ENCODE results near the gene CNTNAP5. TPM values are rescaled to one million over a fixed set of nuclear protein-coding genes. Genes with fewer than 3 reads are reported as not detected.

The CNTNAP5 gene
- total and polyA plus RNA-seq, 2 donors (not counting 3 experiments of a cell fraction or from before 2014, with no cell fraction given), result not detected

GRCh38 chr2:124369181-124369580 is 344.1 kb downstream of the CNTNAP5 start:
- H3K9me1 ChIP-seq (replicated peaks; ENCODE audit: control insufficient read depth, extremely low read depth, insufficient read depth, low read length), result no peaks in the 10 kb centered on the region
- H3K79me2 ChIP-seq (ENCODE audit: control insufficient read depth, insufficient read depth, low read length), result no peaks in the 10 kb centered on the region
- intact Hi-C loops (cut with micrococcal nuclease) (no loop called here), dilution Hi-C loops (cut with MboI; ENCODE audit: extremely low pct_ligation_motif_present, low sequenced_read_pairs) (no loop called here)
- no peak overlapping the region for H3K4me2 ChIP-seq (ENCODE audit: insufficient read depth, low read length)
- H3K36me3 ChIP-seq (ENCODE audit: control insufficient read depth in 2 of 2, extremely low read depth in 1 of 2, insufficient read depth in 2 of 2, low read length in 2 of 2), result no peaks in the 10 kb centered on the region
- no peak for DNase-seq (ENCODE audit: low read depth, low spot score)
- H2AFZ ChIP-seq (ENCODE audit: low read depth, low read length), result no peak overlapping the region
- POLR2A ChIA-PET, result interaction anchor here (0.7 kb wide), 1 partner anchor 12 kb away, joined by 4 read pairs; no protein-coding TSS in a partner anchor
- no peak overlapping the region for H3K4me3 ChIP-seq (replicated peaks in 1 of 3; ENCODE audit: insufficient read depth in 1 of 3, low read depth in 1 of 3, low read length in 3 of 3)
- peaks cover 5% of the 10 kb centered on the region for H3K9me3 ChIP-seq (replicated peaks; ENCODE audit: control insufficient read depth, insufficient read depth, low read length)
- FAIRE-seq, result no peak
- no peaks in the 10 kb centered on the region for H3K4me1 ChIP-seq (ENCODE audit: control insufficient read depth, extremely low read depth, insufficient read depth, low read length)
- no TSS peak for BruUV-seq (replicated peaks)
- no peaks in the 10 kb centered on the region for H4K20me1 ChIP-seq (replicated peaks; ENCODE audit: control insufficient read depth, extremely low read depth, insufficient read depth, low read length)
- no peak overlapping the region for H3K9ac ChIP-seq (replicated peaks; ENCODE audit: extremely low read depth, insufficient read depth, low read length)
- no peak overlapping the region for H3K27ac ChIP-seq (ENCODE audit: insufficient read depth, low read depth, low read length)
- no peaks in the 10 kb centered on the region for H3K27me3 ChIP-seq (ENCODE audit: control insufficient read depth in 2 of 2, insufficient read depth in 2 of 2, low read length in 2 of 2)
- CTCF ChIA-PET, result no interaction called here
- TF ChIP-seq MYC (IDR thresholded peaks at IDR 0.05; ENCODE audit: low read depth, low read length) (no peak), CTCF (IDR thresholded peaks at IDR 0.05; ENCODE audit: extremely low read depth in 1 of 2, insufficient read depth in 1 of 2, low read depth in 1 of 2, low read length in 2 of 2) (no peak), JUN (IDR thresholded peaks at IDR 0.05; ENCODE audit: borderline replicate concordance, insufficient read depth, insufficient read length, low read depth) (no peak), MAX (IDR thresholded peaks at IDR 0.05; ENCODE audit: insufficient read depth, insufficient read length) (no peak), POLR2AphosphoS5 (IDR thresholded peaks at IDR 0.05; ENCODE audit: insufficient read depth, low read depth, low read length) (no peak), GATA2 (IDR thresholded peaks at IDR 0.05; ENCODE audit: insufficient read depth, insufficient read length, low read depth, low read length) (no peak), FOS (IDR thresholded peaks at IDR 0.05; ENCODE audit: borderline replicate concordance, insufficient read depth, low read length) (no peak), POLR2A (IDR thresholded peaks at IDR 0.05; ENCODE audit: low read depth, low read length) (no peak), EZH2 (IDR thresholded peaks at IDR 0.05; ENCODE audit: borderline replicate concordance, low read depth, low read length, severe bottlenecking) (no peak)

Data from endothelial cell of umbilical vein (primary cell).